ENCODE measurements around the gene NXPH3.

The NXPH3 gene

GRCh38 chr17:49574323-49574781 is 1.3 kb upstream of the NXPH3 start:
- ChIA-PET POLR2A (no interaction called here), CTCF (interaction anchor here (0.5 to 20.7 kb wide), 11 partner anchors 9 to 422 kb away, joined by 3 to 880 read pairs (median 5); partner anchors contain the start of gene SLC35B1)
- no peak for DNase-seq (ENCODE audit: extremely low spot score)
- TF ChIP-seq, protein P1, sequence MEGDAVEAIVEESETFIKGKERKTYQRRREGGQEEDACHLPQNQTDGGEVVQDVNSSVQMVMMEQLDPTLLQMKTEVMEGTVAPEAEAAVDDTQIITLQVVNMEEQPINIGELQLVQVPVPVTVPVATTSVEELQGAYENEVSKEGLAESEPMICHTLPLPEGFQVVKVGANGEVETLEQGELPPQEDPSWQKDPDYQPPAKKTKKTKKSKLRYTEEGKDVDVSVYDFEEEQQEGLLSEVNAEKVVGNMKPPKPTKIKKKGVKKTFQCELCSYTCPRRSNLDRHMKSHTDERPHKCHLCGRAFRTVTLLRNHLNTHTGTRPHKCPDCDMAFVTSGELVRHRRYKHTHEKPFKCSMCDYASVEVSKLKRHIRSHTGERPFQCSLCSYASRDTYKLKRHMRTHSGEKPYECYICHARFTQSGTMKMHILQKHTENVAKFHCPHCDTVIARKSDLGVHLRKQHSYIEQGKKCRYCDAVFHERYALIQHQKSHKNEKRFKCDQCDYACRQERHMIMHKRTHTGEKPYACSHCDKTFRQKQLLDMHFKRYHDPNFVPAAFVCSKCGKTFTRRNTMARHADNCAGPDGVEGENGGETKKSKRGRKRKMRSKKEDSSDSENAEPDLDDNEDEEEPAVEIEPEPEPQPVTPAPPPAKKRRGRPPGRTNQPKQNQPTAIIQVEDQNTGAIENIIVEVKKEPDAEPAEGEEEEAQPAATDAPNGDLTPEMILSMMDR (IDR thresholded peaks at IDR 0.05; ENCODE audit: control extremely low read depth, extremely low read depth, low read depth, missing control alignments), result no peak

- CTCF ChIA-PET, result interaction anchor here (0.5 to 20.7 kb wide), 18 partner anchors 9 to 422 kb away, joined by 3 to 880 read pairs (median 4); partner anchors contain the start of gene SLC35B1
- TF ChIP-seq, protein P1 (IDR thresholded peaks at IDR 0.05; ENCODE audit: control extremely low read depth, extremely low read depth, low read depth, missing control alignments), result no peak
- DNase-seq (ENCODE audit: extremely low spot score), result no peak
- POLR2A ChIA-PET, result no interaction called here
These were observed 559 bp upstream of the NXPH3 start for GRCh38 chr17:49574945-49575678.

DNA sequence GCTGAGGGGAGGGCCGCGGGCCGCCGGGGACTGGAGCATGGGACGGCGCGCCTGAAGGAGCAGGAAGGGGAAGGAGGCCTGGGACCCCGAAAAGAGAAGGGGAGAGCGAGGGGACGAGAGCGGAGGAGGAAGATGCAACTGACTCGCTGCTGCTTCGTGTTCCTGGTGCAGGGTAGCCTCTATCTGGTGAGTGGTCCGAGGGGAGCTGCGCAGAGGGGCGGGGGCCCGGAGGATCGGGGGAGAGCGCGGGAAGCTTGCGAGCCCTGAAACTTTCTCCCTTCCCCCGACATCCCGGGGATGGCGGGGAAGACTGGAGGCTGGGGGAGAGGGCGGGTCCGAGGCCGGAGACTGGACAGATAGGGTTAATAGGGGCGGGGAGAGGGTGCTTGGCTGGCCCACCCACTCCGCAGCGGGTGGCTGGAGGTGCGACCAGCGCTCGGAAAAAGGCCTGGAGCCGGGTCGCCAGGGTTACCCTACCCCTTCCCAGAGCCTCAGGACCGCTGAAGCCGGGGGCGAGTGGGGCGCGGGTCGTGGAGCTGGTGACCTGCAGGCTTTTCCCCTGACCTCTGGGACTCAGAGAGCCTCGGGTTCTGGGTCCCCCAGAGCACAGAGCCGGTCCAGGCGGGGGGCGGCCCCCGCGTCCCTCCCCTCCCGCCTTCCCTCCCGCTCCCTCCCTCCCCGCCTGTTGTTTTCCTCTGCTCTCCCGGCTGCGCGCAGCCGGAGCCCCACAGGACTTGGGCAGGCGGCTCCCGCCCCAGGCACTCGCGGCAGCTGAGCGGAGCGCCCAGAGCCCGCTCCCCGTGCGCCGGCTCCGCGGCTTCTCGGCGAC is 631 bp downstream of the NXPH3 start:
- ChIA-PET CTCF (interaction anchor here (0.8 to 20.7 kb wide), 16 partner anchors 9 to 421 kb away, joined by 3 to 880 read pairs (median 4); partner anchors contain the start of gene SLC35B1), POLR2A (no interaction called here)
- DNase-seq (ENCODE audit: extremely low spot score), result no peak
- TF ChIP-seq, protein P1 (IDR thresholded peaks at IDR 0.05; ENCODE audit: control extremely low read depth, extremely low read depth, low read depth, missing control alignments), result no peak

DNA sequence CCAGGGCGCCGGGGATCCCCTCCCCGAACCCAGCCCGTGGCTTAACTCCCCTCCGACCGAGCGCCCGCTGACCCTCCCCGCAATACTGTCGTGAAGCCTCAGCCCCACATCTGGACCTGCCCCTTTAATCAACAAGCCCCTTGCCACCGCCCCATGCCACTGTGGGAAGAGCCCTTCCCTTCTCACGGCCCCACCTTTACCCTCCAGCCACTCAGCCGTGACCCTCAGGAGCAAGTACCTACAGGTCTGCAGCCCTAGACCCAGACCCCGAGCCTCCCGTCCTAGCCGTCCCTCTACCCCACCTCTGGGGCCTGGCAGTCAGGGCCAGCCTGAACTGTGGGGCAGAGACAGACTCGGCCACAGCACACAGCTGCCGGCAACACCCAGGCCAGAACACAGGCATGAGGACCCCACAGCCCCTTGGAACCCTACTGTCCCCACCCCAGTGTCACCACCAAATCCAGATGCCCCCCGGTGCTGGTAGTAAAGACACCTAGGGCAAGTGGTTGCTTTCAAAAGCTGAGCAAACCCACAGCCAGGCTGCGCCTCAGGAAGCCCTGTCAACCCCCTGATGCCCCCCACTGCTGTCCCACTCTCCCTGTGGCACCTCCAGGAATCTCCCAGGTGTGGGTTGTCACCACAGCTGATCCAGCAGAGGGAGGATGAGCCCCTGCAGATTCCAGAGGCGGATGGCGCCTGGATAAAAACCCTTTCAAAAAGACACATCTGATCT is 1.4 kb downstream of the NXPH3 start:
- TF ChIP-seq, protein P1 (IDR thresholded peaks at IDR 0.05; ENCODE audit: control extremely low read depth, extremely low read depth, low read depth, missing control alignments), result no peak
- ChIA-PET POLR2A (no interaction called here), CTCF (interaction anchor here (0.9 to 20.7 kb wide), 6 partner anchors 9 to 420 kb away, joined by 3 to 880 read pairs (median 6); partner anchors contain the start of gene SLC35B1)
- no peak for DNase-seq (ENCODE audit: extremely low spot score)

- CTCF ChIA-PET, result interaction anchor here (20.7 kb wide), 1 partner anchor 121 kb away, joined by 880 read pairs; the partner anchor contains the start of gene SLC35B1
- TF ChIP-seq, protein P1 (IDR thresholded peaks at IDR 0.05; ENCODE audit: control extremely low read depth, extremely low read depth, low read depth, missing control alignments), result no peak
- POLR2A ChIA-PET, result no interaction called here
- DNase-seq (ENCODE audit: extremely low spot score), result no peak
These were observed 1.9 kb downstream of the NXPH3 start for GRCh38 chr17:49577650-49577934.

DNA sequence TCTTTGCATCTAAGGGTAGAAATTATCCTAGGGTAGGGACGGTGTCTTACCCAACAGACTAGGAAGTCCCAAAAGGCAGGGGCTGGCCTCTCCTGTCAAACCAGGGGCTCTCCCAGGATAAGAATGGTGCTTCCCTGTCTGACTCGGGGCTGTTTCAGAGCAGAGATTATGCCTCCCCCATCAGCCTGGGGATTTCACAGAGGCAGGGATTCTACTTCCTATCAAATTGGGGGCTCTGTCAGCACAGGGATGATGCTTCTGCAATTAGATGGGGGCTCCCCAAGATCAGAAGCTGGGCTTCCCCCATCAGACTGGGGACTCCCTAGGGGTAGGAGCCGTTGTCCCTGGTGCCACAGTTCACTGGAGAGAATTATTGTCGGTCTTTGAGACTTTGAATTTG is 2.3 kb downstream of the NXPH3 start:
- ChIA-PET POLR2A (no interaction called here), CTCF (interaction anchor here (0.8 to 20.7 kb wide), 5 partner anchors 8 to 420 kb away, joined by 3 to 880 read pairs (median 10); partner anchors contain the start of gene SLC35B1)
- TF ChIP-seq, protein P1 (IDR thresholded peaks at IDR 0.05; ENCODE audit: control extremely low read depth, extremely low read depth, low read depth, missing control alignments), result no peak
- DNase-seq (ENCODE audit: extremely low spot score), result peak; percentile 59
